Astrocyte (in vitro differentiated cells and primary cell): ENCODE results near the gene SLC51B. TPM values are rescaled to one million over a fixed set of nuclear protein-coding genes. Genes with fewer than 3 reads are reported as not detected.

ENCODE experiments used
- DNase-seq: peaks from one replicate; pipeline ENCODE4 v3.0.0-alpha.2; 2010; ENCODE audit warnings: low read depth
- FAIRE-seq: peaks from 2 replicates; lab custom pipeline; 2011; peaks lifted over from hg19 to GRCh38; lab: Jason Lieb, UNC
- H2AFZ ChIP-seq: 2 replicates; pipeline ENCODE4 v1.6.0; 2012; ENCODE audit warnings: low read depth, low read length, inconsistent platforms
- H3K27ac ChIP-seq: 2 replicates; pipeline ENCODE4 v1.5.1; 2011; ENCODE audit warnings: low read depth, low read length, inconsistent platforms
- H3K27me3 ChIP-seq: 2 replicates; pipeline ENCODE4 v1.6.0; 2011; ENCODE audit warnings: low read length, inconsistent platforms; ENCODE audit not compliant: insufficient read depth
- H3K36me3 ChIP-seq: 2 replicates; pipeline ENCODE4 v1.5.1; 2011; ENCODE audit warnings: low read length, inconsistent platforms; ENCODE audit not compliant: insufficient read depth
- H3K4me1 ChIP-seq: 2 replicates; pipeline ENCODE4 v1.5.1; 2011; ENCODE audit warnings: low read length, inconsistent platforms; ENCODE audit not compliant: insufficient read depth
- H3K4me2 ChIP-seq: 2 replicates; pipeline ENCODE4 v1.6.0; 2012; ENCODE audit warnings: low read length, inconsistent platforms
- H3K4me3 ChIP-seq: 2 replicates; pipeline ENCODE4 v1.5.1; 2011; ENCODE audit warnings: low read depth, mild to moderate bottlenecking, low read length, inconsistent platforms; ENCODE audit not compliant: insufficient read depth
- H3K79me2 ChIP-seq: 2 replicates; pipeline ENCODE4 v1.6.0; 2012; ENCODE audit warnings: mild to moderate bottlenecking, low read length, inconsistent platforms; ENCODE audit not compliant: insufficient read depth
- H3K9ac ChIP-seq: 2 replicates; pipeline ENCODE4 v1.6.0; 2012; ENCODE audit warnings: mild to moderate bottlenecking, low read length, inconsistent platforms
- H3K9me3 ChIP-seq: 2 replicates; pipeline ENCODE4 v1.5.1; 2012; ENCODE audit warnings: low read depth, mild to moderate bottlenecking, low read length, inconsistent platforms; ENCODE audit not compliant: insufficient read depth
- H4K20me1 ChIP-seq: 2 replicates; pipeline ENCODE4 v1.6.0; 2012; ENCODE audit warnings: low read length, inconsistent platforms; ENCODE audit not compliant: insufficient read depth
- H3K27ac Mint-ChIP-seq: one replicate; pipeline ENCODE4 v1.8.0; 2021; ENCODE audit warnings: mild to moderate bottlenecking, mixed read lengths; ENCODE audit not compliant: unreplicated experiment
- H3K27me3 Mint-ChIP-seq: one replicate; pipeline ENCODE4 v1.8.0; 2021; ENCODE audit warnings: low read depth, mixed read lengths; ENCODE audit not compliant: unreplicated experiment
- H3K36me3 Mint-ChIP-seq: one replicate; pipeline ENCODE4 v1.8.0; 2021; ENCODE audit warnings: low read depth, mixed read lengths; ENCODE audit not compliant: unreplicated experiment
- H3K4me1 Mint-ChIP-seq: one replicate; pipeline ENCODE4 v1.8.0; 2021; ENCODE audit warnings: low read depth, mixed read lengths; ENCODE audit not compliant: unreplicated experiment
- H3K4me3 Mint-ChIP-seq: one replicate; pipeline ENCODE4 v1.8.0; 2021; ENCODE audit warnings: mild to moderate bottlenecking, moderate library complexity, mixed read lengths; ENCODE audit not compliant: unreplicated experiment
- H3K9me3 Mint-ChIP-seq: one replicate; pipeline ENCODE4 v1.8.0; 2021; ENCODE audit warnings: mild to moderate bottlenecking, mixed read lengths; ENCODE audit not compliant: unreplicated experiment
- EZH2 ChIP-seq: IDR thresholded peaks from 2 replicates; pipeline ENCODE4 v1.6.1; 2012; ENCODE audit warnings: mild to moderate bottlenecking, low read length, inconsistent platforms; ENCODE audit not compliant: insufficient read depth
- total RNA-seq: library from RNA; stranded (reverse); gene quantifications from 2 replicates; pipeline ENCODE4 v1.2.1, GENCODE V29; 2021
- TF ChIP-seq, protein P1 (sequence below): IDR thresholded peaks from 2 replicates; pipeline ENCODE4 v1.5.1; 2011; ENCODE audit warnings: low read depth, mild to moderate bottlenecking, inconsistent platforms, low read length, moderate library complexity; ENCODE audit not compliant: insufficient read depth

The SLC51B gene
- total RNA-seq, 1 donor from 2014 or later: not detected

- H3K9ac ChIP-seq: no peak overlapping the region
- no peak for DNase-seq
- no peaks in the 10 kb centered on the region for H4K20me1 ChIP-seq
- peaks cover 23% of the 10 kb centered on the region for H3K27me3 ChIP-seq
- TF ChIP-seq EZH2: no peak
- TF ChIP-seq, protein P1, sequence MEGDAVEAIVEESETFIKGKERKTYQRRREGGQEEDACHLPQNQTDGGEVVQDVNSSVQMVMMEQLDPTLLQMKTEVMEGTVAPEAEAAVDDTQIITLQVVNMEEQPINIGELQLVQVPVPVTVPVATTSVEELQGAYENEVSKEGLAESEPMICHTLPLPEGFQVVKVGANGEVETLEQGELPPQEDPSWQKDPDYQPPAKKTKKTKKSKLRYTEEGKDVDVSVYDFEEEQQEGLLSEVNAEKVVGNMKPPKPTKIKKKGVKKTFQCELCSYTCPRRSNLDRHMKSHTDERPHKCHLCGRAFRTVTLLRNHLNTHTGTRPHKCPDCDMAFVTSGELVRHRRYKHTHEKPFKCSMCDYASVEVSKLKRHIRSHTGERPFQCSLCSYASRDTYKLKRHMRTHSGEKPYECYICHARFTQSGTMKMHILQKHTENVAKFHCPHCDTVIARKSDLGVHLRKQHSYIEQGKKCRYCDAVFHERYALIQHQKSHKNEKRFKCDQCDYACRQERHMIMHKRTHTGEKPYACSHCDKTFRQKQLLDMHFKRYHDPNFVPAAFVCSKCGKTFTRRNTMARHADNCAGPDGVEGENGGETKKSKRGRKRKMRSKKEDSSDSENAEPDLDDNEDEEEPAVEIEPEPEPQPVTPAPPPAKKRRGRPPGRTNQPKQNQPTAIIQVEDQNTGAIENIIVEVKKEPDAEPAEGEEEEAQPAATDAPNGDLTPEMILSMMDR: no peak
- H3K4me1 Mint-ChIP-seq: peaks cover 7% of the 10 kb centered on the region
- no peak overlapping the region for H3K4me3 Mint-ChIP-seq
- H3K4me3 ChIP-seq: no peak overlapping the region
- FAIRE-seq: no peak
- H3K4me1 ChIP-seq: peaks cover 3% of the 10 kb centered on the region
- no peaks in the 10 kb centered on the region for H3K36me3 ChIP-seq
- H2AFZ ChIP-seq: no peak overlapping the region
- peaks cover 2% of the 10 kb centered on the region for H3K36me3 Mint-ChIP-seq
- peaks cover 62% of the 10 kb centered on the region for H3K27me3 Mint-ChIP-seq
- H3K79me2 ChIP-seq: no peaks in the 10 kb centered on the region
- H3K27ac Mint-ChIP-seq: no peak overlapping the region
- no peak overlapping the region for H3K4me2 ChIP-seq
- no peaks in the 10 kb centered on the region for H3K9me3 Mint-ChIP-seq
- no peaks in the 10 kb centered on the region for H3K9me3 ChIP-seq
- no peak overlapping the region for H3K27ac ChIP-seq
These were observed 42.2 kb downstream of the SLC51B start for GRCh38 chr15:65087411-65087810.

DNA sequence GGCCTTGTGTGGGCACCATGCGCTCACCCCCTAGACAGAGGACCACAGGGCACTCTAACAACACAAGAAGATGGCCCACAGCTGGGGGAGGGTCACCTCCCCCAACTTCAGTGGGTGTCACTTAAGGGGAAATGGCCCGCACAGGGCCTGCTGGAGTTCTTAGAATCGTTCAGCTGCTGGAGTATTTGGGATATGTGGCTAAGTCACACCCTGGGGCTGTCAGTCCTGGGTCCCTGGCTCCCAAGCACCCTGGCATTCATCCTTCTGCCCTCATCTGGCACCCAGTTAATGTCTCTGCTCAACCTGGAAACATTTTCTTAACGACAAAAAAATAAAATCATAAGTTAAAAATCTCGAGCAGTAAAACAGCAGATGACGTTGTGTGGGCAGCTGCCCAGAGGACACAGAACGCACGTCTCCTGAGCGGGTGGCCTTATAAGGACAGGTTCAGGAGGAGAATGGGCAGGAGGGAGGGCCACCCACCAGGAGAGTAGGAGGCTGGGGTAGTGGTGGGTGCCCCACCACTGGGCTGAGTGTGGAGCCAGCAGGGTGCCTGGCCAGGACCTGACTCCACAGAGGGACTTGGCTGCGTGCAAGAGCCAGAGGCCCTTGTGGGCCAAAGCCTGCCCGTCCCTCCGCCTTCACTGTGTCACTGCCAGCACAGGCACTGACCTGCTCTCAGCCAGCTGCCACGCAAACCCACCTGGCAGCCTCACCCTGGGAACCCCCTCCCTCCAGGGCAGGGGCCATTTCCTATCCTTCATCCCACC is 42.9 kb downstream of the SLC51B start:
- TF ChIP-seq, protein P1: no peak
- no peak for TF ChIP-seq EZH2
- no peak overlapping the region for H3K4me2 ChIP-seq
- Mint-ChIP-seq H3K27ac (no peak overlapping the region), H3K9me3 (no peaks in the 10 kb centered on the region), H3K4me1 (peaks cover 2% of the 10 kb centered on the region), H3K4me3 (no peak overlapping the region), H3K36me3 (peaks cover 2% of the 10 kb centered on the region), H3K27me3 (peaks cover 57% of the 10 kb centered on the region)
- no peaks in the 10 kb centered on the region for H3K36me3 ChIP-seq
- H3K79me2 ChIP-seq: no peaks in the 10 kb centered on the region
- no peaks in the 10 kb centered on the region for H4K20me1 ChIP-seq
- FAIRE-seq: no peak
- no peak overlapping the region for H3K27ac ChIP-seq
- peaks cover 23% of the 10 kb centered on the region for H3K27me3 ChIP-seq
- no peak overlapping the region for H3K4me3 ChIP-seq
- no peak overlapping the region for H3K9ac ChIP-seq
- H3K9me3 ChIP-seq: no peaks in the 10 kb centered on the region
- DNase-seq: no peak
- no peaks in the 10 kb centered on the region for H3K4me1 ChIP-seq
- H2AFZ ChIP-seq: no peak overlapping the region

- no peak overlapping the region for H2AFZ ChIP-seq
- peaks cover 19% of the 10 kb centered on the region for H3K27me3 ChIP-seq
- H3K36me3 ChIP-seq: no peaks in the 10 kb centered on the region
- no peak overlapping the region for H3K4me2 ChIP-seq
- H3K4me3 ChIP-seq: no peak overlapping the region
- DNase-seq (no peak), FAIRE-seq (no peak)
- H3K79me2 ChIP-seq: no peaks in the 10 kb centered on the region
- no peak for TF ChIP-seq EZH2
- TF ChIP-seq, protein P1: no peak
- H3K9ac ChIP-seq: no peak overlapping the region
- Mint-ChIP-seq H3K27ac (no peak overlapping the region), H3K9me3 (no peaks in the 10 kb centered on the region), H3K27me3 (peaks cover 60% of the 10 kb centered on the region), H3K36me3 (peaks cover 4% of the 10 kb centered on the region), H3K4me3 (no peak overlapping the region), H3K4me1 (peaks cover 2% of the 10 kb centered on the region)
- H3K4me1 ChIP-seq: no peaks in the 10 kb centered on the region
- no peaks in the 10 kb centered on the region for H3K9me3 ChIP-seq
- no peak overlapping the region for H3K27ac ChIP-seq
- no peaks in the 10 kb centered on the region for H4K20me1 ChIP-seq
These were observed 43.4 kb downstream of the SLC51B start for GRCh38 chr15:65088643-65089021.
